Measurements from ENCODE around the gene TIMM21.

The TIMM21 gene, protein sequence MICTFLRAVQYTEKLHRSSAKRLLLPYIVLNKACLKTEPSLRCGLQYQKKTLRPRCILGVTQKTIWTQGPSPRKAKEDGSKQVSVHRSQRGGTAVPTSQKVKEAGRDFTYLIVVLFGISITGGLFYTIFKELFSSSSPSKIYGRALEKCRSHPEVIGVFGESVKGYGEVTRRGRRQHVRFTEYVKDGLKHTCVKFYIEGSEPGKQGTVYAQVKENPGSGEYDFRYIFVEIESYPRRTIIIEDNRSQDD

DNA sequence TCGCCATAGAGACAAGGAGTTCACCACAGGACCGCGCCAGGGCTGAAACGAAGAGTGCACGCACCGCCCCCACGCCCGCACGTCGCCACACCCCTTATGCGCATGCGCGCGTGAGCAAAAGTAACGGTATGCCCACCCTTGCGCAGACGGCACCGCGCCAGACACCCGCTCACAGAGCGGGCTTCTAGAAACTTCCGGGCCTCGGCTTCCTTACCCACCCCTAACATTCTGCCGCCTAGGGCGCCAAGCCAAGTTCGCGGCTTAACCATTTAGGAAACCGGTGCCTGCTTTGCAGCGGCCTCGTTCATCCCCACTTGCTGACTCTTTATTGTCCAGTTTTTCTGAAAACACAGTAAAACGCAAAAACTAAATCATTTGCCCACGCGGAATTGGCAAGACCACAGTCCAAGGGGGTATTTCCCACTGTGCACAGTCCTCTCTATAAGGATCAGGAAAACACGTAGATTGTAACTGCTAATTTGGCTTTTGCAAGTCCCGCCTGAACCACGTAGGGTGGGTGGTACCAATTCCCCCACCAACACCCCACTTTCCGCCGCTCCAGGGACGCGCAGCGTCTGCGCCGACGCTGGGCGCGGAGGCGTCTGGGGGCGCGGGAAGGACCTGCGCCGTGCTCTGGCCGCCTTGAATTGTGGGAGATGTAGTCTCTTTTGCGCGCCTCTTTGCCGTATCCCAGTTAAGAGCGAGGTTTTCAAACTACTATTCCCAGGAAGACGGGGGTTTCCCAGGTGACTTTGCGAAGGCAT lies at the start of gene TIMM21, which contains the start of gene FBXO15:
TSS of gene TIMM21 (plus strand) at position 745 of the 764 bp plus-strand sequence. CDS start 286 bp downstream, outside the sequence.
TSS of gene FBXO15 (minus strand) at position 56 of the 764 bp plus-strand sequence. CDS start at position 7, 49 bp downstream.
- DNase-seq (ENCODE audit: low spot score), result peak; percentile 94

DNA sequence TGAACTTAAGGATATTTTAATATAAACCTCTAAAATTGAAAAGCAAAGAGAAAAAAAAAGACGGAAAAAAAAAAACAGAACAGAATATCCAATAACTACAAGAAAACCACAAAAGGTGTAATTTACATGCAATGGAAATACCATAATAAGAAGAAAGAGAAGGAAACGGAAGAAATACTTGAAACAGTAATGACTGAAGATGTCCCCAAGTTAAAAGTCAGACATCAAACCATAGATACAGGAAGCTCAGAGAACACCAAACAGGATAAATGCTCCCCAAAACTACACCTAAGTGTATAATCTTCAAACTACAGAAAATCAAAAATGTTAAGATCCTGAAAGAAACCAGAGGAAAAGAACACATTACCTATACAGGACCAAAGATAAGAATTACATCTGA lies 39.9 kb upstream of the TIMM21 start:
- no peak for DNase-seq (ENCODE audit: low spot score)

- DNase-seq (ENCODE audit: low spot score), result no peak
Observed at GRCh38 chr18:74110149-74110548, 38.2 kb upstream of the TIMM21 start.

DNA sequence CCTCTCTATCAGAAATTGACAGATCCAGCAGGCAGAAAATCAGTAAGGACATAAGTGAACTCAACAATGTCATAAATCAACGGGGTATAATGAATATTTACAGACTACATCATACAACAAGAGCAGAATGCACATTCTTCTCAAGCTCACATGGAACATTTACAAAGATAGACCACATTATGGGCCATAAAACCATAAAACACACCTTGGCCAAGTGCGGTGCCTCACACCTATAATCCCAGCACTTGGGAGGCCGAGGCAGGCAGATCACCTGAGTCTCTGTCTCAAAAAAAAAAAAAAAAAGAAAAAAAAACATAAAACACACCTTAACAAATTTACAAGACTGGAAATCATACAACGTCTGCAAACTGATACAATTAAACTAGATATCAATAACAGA lies 37.3 kb upstream of the TIMM21 start:
- DNase-seq (ENCODE audit: low spot score), result no peak

GRCh38 chr18:74113711-74114110 lies 34.6 kb upstream of the TIMM21 start:
- DNase-seq (ENCODE audit: low spot score), result no peak

- DNase-seq (ENCODE audit: low spot score), result no peak
Observed at GRCh38 chr18:74114116-74114515, 34.2 kb upstream of the TIMM21 start.

GRCh38 chr18:74115046-74115445 lies 33.3 kb upstream of the TIMM21 start:
- DNase-seq (ENCODE audit: low spot score), result no peak

GRCh38 chr18:74116633-74117554 lies 31.4 kb upstream of the TIMM21 start:
- DNase-seq (ENCODE audit: low spot score), result peak; percentile 2

- no peak for DNase-seq (ENCODE audit: low spot score)
Observed at GRCh38 chr18:74123200-74123599, 25.1 kb upstream of the TIMM21 start.

DNA sequence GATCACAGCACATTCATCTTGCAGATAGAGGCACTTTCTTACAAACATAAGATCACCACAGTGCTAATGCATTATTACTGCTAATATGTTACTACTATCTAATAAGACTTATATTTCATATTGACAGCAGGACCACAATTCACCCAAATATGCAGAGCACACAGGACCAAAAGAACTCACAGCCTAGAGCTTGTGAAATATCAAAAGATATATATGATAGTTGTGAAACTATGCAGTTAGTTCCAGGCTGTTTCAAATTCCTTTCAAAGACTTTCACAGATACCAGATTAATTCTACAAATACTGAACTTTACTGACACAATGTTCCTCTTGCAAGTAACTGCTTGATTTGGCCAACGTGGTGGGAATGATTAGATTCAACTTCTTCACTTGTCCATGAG lies 23.7 kb upstream of the TIMM21 start:
- no peak for DNase-seq (ENCODE audit: low spot score)

GRCh38 chr18:74126684-74127655 lies 21.4 kb upstream of the TIMM21 start:
- DNase-seq (ENCODE audit: low spot score), result no peak

- DNase-seq (ENCODE audit: low spot score), result no peak
Observed at GRCh38 chr18:74128159-74128558, 20.2 kb upstream of the TIMM21 start.

GRCh38 chr18:74131124-74131523 lies 17.2 kb upstream of the TIMM21 start:
- no peak for DNase-seq (ENCODE audit: low spot score)

DNA sequence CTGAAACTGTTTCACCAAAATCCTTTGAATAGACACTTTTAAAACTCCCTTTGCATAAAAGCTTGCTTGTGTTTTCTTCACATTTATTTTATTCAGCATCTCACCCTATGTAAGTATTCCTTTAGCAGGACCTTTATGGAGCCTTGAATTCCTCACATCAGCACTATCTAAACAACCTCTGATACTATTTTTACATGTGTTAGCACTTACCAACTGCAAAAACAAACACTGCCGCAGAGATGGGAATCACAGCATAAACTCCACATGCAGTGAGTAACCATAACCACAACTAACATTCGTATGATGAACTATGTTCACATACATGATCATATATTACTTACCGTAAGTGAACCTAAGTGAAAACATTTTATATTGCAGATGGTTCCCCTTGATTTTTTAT lies 16.1 kb upstream of the TIMM21 start:
- DNase-seq (ENCODE audit: low spot score), result no peak

- no peak for DNase-seq (ENCODE audit: low spot score)
Observed at GRCh38 chr18:74137920-74138538, 10.3 kb upstream of the TIMM21 start.

DNA sequence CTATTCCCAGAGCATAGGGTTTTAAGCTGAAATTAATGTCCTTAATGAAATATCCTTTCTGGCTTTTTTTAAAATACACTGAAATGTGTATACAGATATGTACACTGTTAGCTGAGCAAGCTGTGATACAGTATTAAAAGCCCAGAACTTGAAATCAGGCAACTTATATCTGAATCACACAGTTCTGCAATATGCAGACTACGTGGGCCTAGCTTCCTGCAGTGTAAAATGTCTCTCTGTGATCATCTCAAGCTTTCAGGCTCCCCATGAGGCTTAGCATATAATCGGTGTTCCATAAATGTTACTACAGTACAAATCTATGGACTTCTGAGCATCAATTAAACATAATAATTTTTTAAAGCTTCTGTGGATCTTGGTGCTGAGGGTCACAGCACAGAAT lies 8.9 kb upstream of the TIMM21 start:
- DNase-seq (ENCODE audit: low spot score), result no peak

- DNase-seq (ENCODE audit: low spot score), result no peak
Observed at GRCh38 chr18:74139888-74140287, 8.4 kb upstream of the TIMM21 start.

DNA sequence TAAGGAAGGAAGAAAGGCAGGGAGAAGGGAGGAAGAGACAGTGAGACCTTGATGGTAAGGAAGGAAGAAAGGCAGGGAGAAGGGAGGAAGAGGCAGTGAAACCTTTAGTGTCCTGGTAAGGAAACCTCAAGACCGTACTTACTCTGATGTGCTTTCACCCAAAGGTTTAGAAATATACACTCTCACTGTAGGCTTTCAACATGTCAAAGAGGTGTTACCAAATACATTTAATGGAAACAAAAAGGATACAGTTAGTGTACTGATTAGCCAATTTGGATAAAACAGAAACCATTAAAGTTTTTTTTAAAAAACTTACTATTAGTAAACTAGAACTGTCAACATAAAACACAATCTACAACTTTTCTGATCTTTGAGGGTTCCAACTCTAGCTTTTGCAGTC lies 7.7 kb upstream of the TIMM21 start:
- DNase-seq (ENCODE audit: low spot score), result no peak

GRCh38 chr18:74141667-74142066 lies 6.7 kb upstream of the TIMM21 start:
- no peak for DNase-seq (ENCODE audit: low spot score)

- DNase-seq (ENCODE audit: low spot score), result no peak
Observed at GRCh38 chr18:74142252-74142651, 6.1 kb upstream of the TIMM21 start.

DNA sequence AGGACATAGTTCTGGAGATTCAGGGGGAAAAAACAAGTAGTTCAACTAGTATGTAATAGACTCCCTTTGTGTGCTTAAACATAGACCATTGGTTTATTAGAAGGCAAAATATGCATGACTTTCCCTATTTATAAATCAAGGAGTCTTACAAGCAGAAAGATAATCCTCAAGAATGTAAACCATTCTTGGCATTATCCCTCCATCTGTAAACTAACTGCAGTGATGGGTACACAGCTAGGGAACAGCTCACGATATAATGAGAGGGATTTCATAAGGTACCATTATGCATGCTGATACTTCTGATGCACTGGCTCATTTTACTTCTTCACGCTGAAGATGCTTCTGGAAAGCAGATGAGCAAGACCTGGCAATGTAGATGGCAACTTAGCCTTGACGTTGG lies 1.6 kb upstream of the TIMM21 start:
- DNase-seq (ENCODE audit: low spot score), result no peak
